MM.1S (cell line): Measurements from ENCODE around the gene HSD17B4.

Experiments used
- EZH2 ChIP-seq: fragments of 300-600 bp; sonication (generic); optimal IDR thresholded peaks from 2 replicates; pipeline ENCODE3; 2017; ENCODE audit warnings: low read depth, mild to moderate bottlenecking, antibody characterized with exemption, low read length, mixed read lengths
- TF ChIP-seq, protein P1 (sequence below): fragments of 300-600 bp; sonication (generic); IDR thresholded peaks from 2 replicates; pipeline ENCODE4 v1.5.1; 2016; ENCODE audit warnings: antibody characterized with exemption, low read length, mixed read lengths

DNA sequence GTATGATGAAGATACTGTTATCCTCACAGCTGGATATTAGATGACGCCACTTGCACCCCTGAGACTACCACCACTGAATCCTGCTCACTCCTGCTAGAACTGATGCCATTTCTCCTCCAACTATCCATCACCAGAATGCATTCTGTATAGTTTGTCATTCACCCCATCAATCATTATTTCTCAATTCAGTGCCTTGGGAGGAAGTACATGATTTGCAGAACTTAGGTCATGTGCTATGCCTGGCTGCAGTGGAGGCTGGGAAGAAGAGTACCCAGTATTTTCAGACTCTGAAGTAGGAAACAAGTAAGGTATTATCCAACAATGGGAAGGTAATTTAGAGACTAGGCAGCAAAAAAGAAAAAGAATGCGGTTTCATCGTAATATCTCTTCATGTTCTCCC lies 26.2 kb upstream of the HSD17B4 start:
- TF ChIP-seq, protein P1, sequence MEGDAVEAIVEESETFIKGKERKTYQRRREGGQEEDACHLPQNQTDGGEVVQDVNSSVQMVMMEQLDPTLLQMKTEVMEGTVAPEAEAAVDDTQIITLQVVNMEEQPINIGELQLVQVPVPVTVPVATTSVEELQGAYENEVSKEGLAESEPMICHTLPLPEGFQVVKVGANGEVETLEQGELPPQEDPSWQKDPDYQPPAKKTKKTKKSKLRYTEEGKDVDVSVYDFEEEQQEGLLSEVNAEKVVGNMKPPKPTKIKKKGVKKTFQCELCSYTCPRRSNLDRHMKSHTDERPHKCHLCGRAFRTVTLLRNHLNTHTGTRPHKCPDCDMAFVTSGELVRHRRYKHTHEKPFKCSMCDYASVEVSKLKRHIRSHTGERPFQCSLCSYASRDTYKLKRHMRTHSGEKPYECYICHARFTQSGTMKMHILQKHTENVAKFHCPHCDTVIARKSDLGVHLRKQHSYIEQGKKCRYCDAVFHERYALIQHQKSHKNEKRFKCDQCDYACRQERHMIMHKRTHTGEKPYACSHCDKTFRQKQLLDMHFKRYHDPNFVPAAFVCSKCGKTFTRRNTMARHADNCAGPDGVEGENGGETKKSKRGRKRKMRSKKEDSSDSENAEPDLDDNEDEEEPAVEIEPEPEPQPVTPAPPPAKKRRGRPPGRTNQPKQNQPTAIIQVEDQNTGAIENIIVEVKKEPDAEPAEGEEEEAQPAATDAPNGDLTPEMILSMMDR = no peak
- TF ChIP-seq EZH2 = no peak
